HG02610 (cell line): ENCODE data around the gene MICAL3.

Experiments
- ATAC-seq: cut with Tn5 transposase; IDR thresholded peaks from one replicate; pipeline ENCODE4 v1.9.1; 2021; ENCODE audit warnings: mild to moderate bottlenecking, moderate library complexity; ENCODE audit not compliant: unreplicated experiment

Gene MICAL3

DNA sequence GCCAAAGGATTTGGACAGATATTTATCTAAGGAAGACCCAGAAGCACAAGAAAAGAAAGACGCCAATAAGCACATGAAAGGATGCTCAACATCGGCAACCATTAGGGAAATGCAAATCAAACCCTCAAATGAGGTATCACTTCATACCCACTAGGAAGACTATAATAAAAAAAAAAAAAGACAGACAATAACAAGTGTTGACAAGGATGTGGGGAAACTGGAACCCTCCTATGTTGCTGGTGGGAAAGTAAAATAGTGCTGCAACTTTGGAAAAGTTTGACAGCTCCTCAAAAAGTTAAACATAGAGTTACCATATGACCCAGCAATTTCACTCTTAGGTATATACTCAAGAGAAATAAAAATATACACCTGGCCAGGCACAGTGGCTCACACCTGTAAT is 47.0 kb downstream of the MICAL3 start:
- ATAC-seq, result no peak

DNA sequence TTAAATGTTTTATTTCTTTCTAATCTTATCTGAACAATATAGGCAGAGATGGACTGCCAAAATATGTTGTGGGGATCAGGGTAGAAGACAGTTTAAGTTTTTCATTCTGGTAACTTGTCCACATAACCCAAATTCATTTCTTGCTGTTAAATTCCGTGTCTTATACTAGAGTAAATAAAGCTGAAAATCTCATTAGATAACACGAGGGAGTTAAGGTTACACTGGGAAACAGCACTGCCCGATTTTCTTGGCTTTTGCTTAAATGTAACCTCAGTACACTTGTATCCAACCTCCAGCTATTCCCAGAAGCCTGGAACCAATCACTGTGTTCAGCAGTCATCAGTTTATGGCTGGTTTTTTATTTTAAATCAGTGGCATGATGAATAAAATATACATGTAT is 48.2 kb downstream of the MICAL3 start:
- no peak for ATAC-seq

DNA sequence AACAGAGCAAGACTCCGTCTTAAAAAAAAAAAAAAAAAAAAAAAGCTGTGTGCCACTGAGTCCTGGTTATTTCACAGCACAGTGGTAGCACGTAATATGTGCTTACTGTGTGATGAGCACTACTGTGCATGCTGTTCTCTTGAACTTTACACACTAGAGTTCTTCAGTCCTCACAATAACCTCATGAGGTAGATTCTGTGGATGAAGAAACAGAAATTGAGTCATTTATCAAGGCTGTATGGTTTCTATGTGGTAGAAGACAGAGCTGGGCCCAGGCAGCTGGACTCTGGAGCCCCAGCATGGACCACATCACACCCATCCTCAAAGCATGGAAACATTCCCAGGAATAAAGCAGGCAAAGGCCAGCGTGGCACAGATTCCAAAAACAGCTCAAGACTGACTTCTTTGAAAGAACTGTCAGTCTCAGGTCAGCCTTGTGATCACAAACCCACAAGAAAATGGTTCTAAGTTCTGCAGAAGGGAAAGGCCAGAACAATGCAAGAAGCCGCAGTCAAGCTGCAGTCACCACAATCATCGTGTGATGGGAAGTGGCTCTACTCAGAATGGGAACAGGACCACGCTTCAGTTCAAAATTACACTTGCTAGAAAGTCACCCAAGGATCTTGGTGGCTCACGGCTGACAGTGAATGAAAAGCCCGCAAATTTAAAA is 49.5 kb downstream of the MICAL3 start:
- peak; percentile 60 for ATAC-seq

DNA sequence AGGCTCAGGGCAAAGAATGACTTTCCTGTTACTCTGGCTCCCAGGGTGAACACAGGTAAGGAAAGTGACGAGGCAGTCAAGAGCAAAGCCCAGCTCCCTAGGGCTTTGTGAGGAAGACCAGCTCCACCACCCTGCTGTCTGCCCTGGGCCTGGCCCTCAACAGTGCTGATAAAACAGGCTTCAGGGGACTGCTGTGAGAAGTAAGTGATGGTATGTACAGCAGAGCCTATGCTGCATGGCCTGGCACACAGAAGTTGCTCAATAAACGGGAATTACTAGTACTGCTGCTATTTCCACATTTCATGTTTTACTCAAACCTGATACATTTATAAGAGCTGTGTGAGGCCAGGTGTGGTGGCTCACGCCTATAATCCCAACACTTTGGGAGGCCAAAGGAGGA is 50.3 kb downstream of the MICAL3 start:
- no peak for ATAC-seq

DNA sequence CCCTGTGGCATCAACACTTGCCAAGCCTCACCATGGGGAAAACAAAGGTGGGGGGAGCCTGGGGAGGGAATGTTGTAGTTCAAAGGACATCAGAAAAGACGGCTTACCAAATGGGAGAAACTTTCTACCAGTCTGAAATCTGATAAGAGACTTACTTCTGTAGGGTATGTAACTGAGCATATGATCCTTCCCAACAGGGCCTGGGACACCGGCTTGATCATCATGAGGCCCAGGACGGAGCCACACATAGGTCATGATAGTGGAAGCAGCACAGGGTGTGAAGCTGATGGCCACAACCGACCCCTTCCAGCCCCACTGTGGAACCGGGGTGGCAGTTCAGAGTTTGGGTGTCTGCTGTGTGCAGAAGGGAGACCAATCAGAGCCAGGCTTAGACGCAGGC is 51.1 kb downstream of the MICAL3 start:
- no peak for ATAC-seq

DNA sequence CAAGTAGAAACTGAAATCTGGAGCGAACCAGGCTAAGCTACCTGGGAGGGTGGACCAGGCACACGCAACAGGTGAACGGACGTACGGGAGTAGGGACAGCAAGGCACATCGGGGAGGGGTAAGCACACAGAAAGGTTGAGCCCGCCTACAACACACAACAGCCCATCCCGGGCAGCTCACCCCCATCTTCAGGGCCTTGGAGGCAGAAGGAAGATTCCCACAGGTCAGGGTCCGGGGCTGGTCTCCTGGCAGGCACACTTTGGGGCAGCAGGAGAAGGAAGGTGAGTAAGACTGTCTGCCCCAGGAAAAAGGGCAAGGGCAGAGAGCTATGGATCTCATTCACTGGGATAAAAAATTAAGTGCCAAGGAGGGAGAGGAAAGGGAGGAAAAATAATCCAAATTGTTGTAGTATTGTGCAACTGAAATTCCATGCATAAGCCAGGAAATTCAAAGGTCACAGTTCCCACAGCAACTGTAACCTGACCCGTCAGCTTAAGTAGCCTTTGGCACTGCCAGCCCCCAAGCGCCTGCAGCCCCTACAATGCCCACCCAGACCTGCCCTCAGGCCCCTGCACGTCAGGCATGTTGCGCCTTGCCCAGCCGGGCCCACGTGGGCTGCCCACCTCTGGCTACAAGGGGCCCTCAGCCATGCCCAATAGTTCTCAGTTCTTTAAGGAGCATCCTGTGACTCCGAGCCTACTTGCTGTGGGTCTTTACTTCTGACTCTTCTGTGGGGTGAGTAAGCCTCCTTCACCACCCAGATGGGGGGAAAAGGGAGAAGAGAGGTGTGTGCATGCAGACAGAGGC is 51.8 kb downstream of the MICAL3 start:
- no peak for ATAC-seq

DNA sequence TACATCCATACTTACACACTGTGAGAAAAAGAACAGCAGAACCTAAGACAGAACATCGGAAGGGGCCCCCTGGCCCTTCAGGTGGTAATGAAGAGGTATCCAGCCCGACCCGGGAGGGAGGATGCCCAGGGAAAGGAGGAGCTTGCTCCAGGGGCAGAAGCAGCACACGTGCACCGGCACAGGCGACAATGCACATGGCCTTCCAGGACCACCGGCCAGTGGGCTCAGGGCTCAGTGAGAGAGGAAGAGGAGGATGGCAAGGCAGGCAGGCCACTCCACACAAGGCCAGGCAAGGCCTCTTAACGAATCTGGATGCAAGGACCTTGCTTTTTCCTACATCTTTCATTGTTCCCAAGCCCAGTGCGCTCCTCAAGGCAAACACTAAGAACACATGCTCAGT is 52.6 kb downstream of the MICAL3 start:
- ATAC-seq, result no peak

DNA sequence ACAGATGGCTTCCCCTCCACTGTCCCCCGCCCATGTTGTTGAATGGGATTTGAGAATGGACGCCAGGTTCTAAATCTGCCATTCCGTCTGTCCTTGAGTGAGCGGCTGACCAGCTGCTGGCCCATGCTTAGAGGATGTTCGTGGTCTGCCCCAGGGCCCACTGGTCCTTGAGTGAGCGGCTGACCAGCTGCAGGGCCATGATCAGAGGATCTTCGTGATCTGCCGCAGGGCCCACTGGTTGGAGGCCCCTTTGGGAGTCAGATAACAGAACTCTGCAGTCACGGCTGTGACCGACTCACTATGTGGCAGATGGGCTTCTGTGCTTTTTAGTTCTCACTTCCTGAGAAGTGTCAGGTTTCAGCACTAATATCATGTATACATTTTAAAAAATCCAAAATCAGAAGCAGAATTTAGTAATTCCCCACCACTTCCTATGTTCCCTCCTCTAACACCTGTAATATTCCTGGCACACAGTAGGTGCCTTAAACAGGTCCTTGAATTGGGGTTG is 54.1 kb downstream of the MICAL3 start:
- no peak for ATAC-seq

DNA sequence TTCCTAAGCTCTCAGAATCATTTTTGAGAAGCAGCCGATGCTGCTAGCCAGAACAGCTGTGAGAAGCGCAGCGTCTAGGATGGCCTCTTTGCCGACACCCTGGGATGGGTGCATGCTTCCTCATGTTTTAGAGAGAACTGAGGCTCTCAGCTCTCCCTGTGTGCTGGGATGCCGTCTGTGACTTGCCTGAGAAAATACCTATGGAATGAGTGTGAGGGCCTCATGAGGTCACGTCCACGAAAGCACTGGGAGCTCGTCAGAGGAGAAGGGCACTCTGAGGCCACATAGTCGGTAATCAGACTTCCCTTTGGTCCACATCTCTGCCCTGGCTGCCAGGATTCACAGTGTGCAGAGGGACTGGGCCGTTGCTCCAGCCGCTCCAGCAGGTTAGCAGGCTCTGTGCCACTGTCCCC is 54.7 kb downstream of the MICAL3 start:
- ATAC-seq, result no peak

DNA sequence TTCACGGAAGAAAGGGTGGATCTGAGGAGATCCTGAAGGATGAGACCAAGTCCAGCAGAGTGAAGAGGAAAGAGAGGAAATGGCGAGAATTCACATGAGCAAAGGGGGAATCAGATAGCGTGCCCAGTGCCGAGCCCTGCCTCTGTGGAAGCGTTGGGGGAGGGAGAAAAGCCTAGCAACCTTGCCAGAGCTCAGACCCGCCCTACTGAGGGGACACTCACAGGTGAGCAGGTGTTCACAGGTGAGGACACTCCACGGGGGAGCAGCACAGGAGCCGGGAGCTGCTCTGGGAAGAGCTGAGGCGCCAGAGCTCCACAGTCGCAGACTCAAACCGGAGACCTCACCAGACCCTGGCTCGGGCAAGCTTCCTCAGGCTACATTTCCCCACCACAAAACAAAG is 56.2 kb downstream of the MICAL3 start:
- no peak for ATAC-seq

DNA sequence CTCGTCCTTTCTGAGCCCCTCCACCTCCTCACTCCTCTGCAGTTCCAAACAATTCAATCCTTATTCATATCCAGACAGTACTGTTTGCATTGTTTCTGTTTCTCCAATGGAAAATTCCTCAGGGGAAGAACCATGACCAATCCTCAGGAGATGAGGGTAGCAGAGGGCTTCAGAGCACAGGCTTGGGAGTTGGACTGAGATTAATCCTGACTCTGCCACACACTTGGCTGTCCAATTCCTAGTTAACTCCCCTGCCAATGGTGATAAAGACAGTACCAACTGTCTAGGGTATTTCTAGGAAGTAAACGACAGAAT is 58.0 kb downstream of the MICAL3 start:
- no peak for ATAC-seq

DNA sequence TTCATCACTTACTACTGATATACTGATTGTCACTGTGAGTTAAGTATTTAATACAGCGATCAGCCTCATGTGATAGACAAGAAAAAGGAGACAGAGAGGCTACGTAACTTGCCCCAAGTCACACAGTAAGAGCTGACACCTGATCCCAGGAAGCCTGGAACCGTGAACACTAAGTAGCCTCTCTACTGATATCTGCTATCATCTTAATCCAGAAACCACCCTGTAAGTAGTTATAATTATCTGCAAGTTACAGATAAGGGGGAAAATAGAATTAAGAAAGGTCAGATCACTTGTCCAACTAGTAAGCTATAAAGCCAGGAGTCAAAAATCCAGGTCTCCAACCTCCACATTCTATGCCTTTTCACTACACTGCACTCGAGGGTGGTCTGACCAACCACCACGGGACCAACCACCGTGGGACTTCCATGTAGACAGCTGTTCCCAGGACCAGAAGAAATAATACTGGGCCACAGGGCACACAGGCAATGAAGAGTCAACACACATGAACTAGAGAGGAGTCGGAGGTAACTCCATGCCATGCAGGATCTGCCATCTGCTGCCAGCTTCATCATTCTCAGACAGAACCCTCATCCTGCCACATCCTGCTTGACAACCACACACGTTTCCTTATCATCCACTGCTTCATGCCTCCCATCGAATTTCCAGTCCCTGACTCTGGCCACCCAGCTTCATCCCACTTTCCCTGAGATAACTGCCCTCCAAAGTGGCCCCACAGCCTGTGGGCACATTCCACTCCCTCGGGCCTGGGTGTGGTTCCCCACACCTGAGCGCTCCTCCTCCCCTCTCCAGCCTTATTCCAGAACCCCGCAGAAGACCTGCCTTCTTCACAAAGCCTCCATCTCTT is 58.6 kb downstream of the MICAL3 start:
- no peak for ATAC-seq

DNA sequence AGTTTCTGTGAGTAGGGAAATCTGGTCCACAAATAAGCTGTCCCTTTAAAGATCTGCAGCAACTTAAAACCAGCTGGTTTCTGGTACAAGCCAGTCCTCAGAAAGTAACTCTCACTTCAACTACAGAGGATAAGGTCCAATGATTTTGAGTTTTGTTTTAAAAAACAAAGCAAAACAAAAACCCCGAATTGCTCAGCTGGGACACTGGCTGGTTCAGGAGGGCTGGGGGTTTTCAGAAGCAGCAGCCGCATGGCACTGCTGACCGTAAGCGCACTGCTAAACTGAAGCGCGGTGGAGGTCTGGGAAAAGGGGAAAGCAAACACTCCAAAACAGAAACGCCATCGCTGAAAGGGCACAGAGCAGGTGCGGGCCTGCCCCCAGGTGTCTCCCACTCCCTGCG is 59.7 kb downstream of the MICAL3 start:
- peak; percentile 78 for ATAC-seq

DNA sequence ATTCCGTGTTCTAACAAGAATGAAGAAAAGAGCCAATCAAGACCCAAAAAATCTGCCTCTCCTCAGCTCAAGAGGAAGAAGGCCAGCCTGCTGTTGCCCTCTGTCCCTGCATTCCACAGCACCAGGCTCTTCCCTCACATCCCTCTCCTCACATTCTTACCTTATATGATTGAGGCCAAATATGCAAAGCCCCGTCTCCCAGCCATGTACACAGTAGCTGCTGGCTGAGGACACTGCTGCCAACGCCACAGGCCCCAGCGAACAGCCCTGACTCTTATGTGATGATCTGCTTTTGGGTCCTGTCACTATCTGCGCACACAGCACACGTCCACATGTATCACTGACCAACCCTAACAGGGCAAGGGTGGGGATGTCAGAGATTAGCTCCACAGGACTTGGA is 60.2 kb downstream of the MICAL3 start:
- no peak for ATAC-seq

DNA sequence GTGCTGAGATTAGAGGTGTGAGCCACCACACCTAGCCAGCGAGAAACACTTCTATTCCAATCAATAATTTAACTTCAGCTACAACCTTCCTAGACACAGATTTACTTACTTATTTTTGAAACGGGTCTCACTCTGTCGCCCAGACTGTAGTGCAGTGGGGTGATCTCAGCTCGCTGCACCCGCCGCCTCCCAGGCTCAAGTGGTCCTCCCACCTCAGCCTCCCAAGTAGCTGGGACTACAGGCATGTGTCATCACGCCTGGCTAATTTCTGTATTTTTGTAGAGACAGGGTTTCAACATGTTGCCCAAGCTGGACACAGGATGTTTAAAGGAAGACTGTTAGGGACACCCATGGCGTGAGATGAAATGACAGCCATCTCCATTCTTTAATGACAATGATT is 61.3 kb downstream of the MICAL3 start:
- no peak for ATAC-seq

DNA sequence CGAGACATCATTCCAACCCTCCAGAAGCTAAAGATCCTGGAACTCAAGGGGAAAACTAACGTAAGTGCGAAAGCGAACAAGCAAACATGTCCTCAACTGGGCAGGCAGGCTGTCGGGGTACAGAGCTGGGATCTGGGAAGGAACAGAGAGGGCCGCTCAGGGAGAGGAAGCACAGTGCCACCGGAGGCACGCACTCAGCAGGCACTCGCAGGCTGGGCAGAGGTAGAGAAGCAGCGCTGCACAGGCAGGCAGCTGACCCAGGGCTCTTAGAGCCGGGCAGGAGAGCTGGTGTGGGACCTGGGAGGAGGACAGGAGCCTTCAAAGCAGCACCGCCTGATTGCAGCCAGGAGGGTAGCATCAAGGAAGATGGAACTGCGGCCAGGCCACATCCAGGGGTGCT is 62.2 kb downstream of the MICAL3 start:
- no peak for ATAC-seq

DNA sequence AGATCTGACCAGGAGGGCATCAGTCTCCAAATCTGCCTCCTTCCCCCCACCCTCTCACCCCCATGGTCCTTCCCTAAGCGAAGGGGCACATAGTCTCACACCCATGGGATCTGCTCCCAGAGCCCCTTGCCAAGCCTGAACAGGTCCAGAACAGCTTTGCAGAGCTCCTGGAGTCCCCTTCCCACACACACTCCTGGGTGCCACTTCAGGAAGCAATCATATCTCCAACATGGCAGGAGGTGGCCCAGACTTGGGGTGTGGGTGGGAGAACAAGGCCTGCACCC is 63.0 kb downstream of the MICAL3 start:
- no peak for ATAC-seq

DNA sequence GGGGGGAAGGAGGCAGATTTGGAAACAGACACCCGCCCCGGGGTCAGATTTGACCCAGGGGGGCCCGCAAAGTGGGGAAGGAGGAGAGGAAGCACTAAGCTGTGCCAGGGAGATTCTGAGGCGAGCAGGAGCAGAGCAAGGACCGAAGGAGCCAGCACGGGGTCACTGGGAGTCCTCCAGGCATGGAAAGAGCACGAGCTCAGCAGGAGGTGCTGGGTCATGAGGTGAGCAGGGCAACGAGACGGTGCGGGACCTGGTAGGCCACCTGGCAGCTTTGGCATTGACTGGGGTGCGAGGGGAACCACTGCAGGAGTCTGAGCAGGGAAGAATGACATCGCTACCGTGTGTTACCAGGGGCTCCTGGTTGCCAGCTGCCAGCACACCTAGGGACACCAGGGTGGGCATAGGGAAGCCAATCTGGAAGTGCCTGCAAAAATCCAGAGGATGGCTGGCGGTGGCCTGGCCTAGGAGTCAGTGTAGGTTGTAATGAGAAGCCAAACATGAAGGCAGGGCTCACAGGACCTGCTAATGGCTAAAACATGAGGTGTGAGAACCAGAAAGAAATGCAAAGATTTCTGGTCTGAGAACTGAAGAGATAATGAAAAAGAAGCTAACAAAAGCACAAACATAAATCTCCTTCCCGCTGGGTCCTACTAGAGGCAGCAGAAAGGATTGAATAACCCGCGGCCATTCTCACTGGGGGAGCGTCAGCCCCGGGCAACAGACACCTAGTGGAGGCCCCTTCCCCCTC is 63.5 kb downstream of the MICAL3 start:
- ATAC-seq, result no peak

DNA sequence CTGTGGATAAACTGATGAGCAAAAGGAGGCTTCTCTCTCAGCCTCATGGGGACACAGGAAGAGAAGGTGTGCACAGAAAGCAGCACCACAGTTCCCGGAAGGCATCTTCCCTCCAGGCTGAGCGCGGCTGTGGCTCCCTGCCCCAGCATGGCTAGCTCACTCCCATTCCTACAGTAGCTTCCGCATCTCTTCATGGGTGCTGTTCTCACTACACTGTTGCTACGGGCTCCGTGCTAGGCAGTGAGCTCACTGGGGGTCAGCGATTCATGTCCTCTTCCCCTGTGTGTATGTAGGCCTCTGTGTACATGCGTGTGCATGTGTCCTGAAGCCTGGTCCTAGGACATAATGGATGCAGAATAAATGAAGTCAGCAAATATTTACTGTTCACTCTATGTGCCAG is 64.3 kb downstream of the MICAL3 start:
- no peak for ATAC-seq

DNA sequence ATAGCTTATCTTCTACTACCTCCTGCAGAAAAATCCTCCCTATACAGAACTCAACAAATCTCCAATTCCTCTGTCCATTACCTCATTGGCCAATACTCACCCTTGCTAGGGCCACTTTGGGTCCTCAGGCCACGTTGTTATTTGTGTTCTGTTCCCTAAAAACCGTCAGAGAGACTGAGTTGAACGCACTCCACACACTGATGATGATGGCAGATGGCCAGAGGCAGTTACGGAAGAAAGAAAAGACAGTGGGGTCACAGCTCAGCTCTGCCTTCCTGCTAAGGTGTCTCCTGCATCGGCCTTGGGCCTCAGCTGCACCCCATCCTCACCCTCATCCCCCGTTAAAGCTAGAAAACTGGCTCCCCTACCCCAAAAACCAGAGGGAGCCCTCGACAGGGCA is 66.2 kb downstream of the MICAL3 start:
- no peak for ATAC-seq

DNA sequence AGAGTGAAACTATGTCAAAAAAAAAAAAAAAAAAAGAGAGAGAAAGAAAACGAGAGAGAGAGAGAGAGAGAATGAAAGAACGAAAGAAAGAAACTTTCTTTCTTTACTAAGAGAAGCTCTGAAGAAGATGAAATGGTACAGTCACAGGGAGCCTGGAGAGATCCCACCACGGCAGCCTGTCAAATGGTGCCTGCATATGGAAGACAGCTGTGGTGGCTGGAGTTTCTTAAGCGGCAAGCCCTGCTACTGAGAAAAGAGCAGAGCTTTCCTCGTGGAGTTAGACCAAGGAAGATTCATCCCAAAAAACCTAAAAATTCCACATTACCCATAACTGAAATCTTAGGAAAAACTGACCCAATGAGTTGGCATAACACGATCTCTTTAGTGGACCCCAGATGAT is 66.7 kb downstream of the MICAL3 start:
- no peak for ATAC-seq
